Loucy (cell line): ENCODE measurements around the gene SLC6A1.

Experiments used
- EZH2phosphoT487 ChIP-seq: fragments of 200-600 bp; IDR thresholded peaks from 2 replicates; pipeline ENCODE4 v1.6.1; 2018; ENCODE audit warnings: antibody characterized with exemption, mild to moderate bottlenecking, moderate library complexity, borderline replicate concordance
- TF ChIP-seq, protein P1 (sequence below): fragments of 200-600 bp; sonication (generic); conservative IDR thresholded peaks from 2 replicates; pipeline ENCODE4 v1.5.1; 2014; ENCODE audit warnings: mild to moderate bottlenecking, antibody characterized with exemption, low read length

DNA sequence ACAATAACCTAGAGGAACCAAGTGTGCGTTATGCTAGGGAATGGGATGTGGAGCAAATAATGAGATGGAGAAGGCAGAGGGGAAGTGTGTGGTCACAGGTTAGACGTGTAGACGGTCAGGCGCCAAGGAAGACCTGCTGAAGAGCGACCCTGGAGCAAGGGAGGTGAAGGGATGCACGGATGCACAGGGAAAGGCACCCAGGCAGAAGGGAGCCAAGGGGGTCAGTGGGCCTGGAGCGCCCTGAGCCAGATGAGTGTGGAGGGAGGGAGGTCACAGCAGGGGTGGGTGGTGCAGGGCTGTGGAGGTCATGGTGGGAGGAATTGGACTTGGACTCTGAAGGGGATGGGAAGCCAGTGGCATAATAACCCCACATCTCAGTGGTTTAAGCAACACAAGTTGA lies 70.2 kb downstream of the SLC6A1 start:
- TF ChIP-seq, protein P1, sequence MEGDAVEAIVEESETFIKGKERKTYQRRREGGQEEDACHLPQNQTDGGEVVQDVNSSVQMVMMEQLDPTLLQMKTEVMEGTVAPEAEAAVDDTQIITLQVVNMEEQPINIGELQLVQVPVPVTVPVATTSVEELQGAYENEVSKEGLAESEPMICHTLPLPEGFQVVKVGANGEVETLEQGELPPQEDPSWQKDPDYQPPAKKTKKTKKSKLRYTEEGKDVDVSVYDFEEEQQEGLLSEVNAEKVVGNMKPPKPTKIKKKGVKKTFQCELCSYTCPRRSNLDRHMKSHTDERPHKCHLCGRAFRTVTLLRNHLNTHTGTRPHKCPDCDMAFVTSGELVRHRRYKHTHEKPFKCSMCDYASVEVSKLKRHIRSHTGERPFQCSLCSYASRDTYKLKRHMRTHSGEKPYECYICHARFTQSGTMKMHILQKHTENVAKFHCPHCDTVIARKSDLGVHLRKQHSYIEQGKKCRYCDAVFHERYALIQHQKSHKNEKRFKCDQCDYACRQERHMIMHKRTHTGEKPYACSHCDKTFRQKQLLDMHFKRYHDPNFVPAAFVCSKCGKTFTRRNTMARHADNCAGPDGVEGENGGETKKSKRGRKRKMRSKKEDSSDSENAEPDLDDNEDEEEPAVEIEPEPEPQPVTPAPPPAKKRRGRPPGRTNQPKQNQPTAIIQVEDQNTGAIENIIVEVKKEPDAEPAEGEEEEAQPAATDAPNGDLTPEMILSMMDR: no peak
- no peak for TF ChIP-seq EZH2phosphoT487
